Esophagus muscularis mucosa (tissue), 4 donors: ENCODE results near the gene ITFG2. TPM values are rescaled to one million over a fixed set of nuclear protein-coding genes. Genes with fewer than 3 reads are reported as not detected.

Experiments used
- DNase-seq: peaks from one replicate; pipeline ENCODE4 v3.0.0-alpha.2; 2017; ENCODE audit errors: extremely low spot score
- H3K27ac ChIP-seq, 4 donors: fragments of 200-600 bp; sonication (generic); replicated peaks in 1 of 4; 1 replicate in 3 of 4; 2 replicates in 1 of 4; pipeline ENCODE4 v1.5.1; 2016 to 2019; ENCODE audit warnings: mild to moderate bottlenecking in 1 of 4
- H3K27me3 ChIP-seq, 4 donors: fragments of 200-600 bp; sonication (generic); one replicate each; pipeline versions ENCODE4 v1.5.1 to v1.6.0; 2016 to 2019
- H3K36me3 ChIP-seq, 4 donors: fragments of 200-600 bp; sonication (generic); one replicate each; pipeline ENCODE4 v1.5.1; 2016 to 2019
- H3K4me1 ChIP-seq, 4 donors: fragments of 200-600 bp; sonication (generic); one replicate each; pipeline ENCODE4 v1.5.1; 2016 to 2019
- H3K4me3 ChIP-seq, 4 donors: fragments of 200-600 bp; sonication (generic); 1 replicate in 2 of 4; 2 replicates in 2 of 4; pipeline ENCODE4 v1.5.1; 2016 to 2019; ENCODE audit warnings: mild to moderate bottlenecking in 4 of 4, moderate library complexity in 1 of 4
- H3K9me3 ChIP-seq, 4 donors: fragments of 200-600 bp; sonication (generic); 1 replicate in 3 of 4; 2 replicates in 1 of 4; pipeline ENCODE4 v1.5.1; 2016 to 2019
- EP300 ChIP-seq: sonication (generic); formaldehyde crosslinking; IDR thresholded peaks from one replicate; pipeline ENCODE4 v1.6.1; 2017; ENCODE audit warnings: antibody characterized with exemption
- POLR2A ChIP-seq: fragments of 450-650 bp; IDR thresholded peaks from one replicate; pipeline ENCODE4 v1.6.1; 2017; ENCODE audit warnings: antibody characterized with exemption, moderate library complexity, mild to moderate bottlenecking, low read depth
- POLR2AphosphoS5 ChIP-seq, 2 donors: sonication (generic); formaldehyde crosslinking; IDR thresholded peaks; one replicate each; pipeline ENCODE4 v1.6.1; 2017; ENCODE audit warnings: antibody characterized with exemption in 2 of 2
- WGBS: methylation state at CpG from one replicate; pipeline ENCODE4 v1.1.5; 2018; 5-methylcytosine and 5-hydroxymethylcytosine counted together
- intact Hi-C: fragments of 100-400 bp; cut with DNase I; formaldehyde crosslinking; loops from one replicate; pipeline ENCODE4 v1.15.1; 2023
- total RNA-seq, 4 donors: library from RNA; depleted of rRNA; stranded (reverse); fragments of >200 nt; gene quantifications; one replicate each; pipeline versions ENCODE4 v1.1.0 to v1.2.1, GENCODE V29; 2016
- TF ChIP-seq, protein P1 (sequence below), 3 experiments: fragments of 200-600 bp in 2 of 3; fragments of 450-650 bp in 1 of 3; sonication (generic) in 2 of 3; IDR thresholded peaks; one replicate each; pipeline ENCODE4 v1.5.1; 2017 to 2019; ENCODE audit warnings: antibody characterized with exemption in 3 of 3, mild to moderate bottlenecking in 2 of 3, moderate library complexity in 1 of 3

Gene ITFG2
- total RNA-seq, 4 donors from 2014 or later, result 13.6 to 26.2 (median 21.8) TPM

DNA sequence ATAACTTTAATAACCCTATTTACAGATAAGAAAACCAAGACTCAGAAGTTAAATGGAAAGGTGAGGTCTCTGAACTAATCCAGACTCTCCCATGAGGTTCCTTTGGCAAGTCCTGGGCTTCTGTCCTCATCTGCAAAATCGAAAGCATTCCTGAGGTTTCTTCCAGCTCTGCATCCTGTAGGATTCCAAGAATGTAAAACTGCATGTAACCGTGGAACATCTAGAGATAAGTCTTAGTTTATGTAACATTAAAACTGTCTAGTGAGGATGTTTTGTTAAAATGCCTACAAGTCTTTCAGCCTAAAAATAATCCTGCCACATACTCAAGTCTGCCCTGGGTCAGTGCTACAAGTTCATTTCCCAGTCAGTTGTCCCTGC lies 7.3 kb upstream of the ITFG2 start:
- WGBS, result 33% methylated on average over 2 of the region's 2 CpGs
- peak overlapping the region in 1 of 4 donors; percentile 3 for H3K27ac ChIP-seq
- peaks cover 20 to 24% (median 23%) of the 10 kb centered on the region in 4 donors for H3K4me1 ChIP-seq
- H3K27me3 ChIP-seq, result no peaks in the 10 kb centered on the region
- no peaks in the 10 kb centered on the region for H3K9me3 ChIP-seq
- peaks cover 37 to 63% (median 58%) of the 10 kb centered on the region in 4 donors for H3K36me3 ChIP-seq
- DNase-seq, result no peak
- H3K4me3 ChIP-seq, result no peak overlapping the region
- intact Hi-C loops, result no loop called here
- TF ChIP-seq POLR2AphosphoS5 (IDR thresholded peaks at IDR 0.05) (no peak), EP300 (no peak), POLR2A (no peak)
- TF ChIP-seq, protein P1, sequence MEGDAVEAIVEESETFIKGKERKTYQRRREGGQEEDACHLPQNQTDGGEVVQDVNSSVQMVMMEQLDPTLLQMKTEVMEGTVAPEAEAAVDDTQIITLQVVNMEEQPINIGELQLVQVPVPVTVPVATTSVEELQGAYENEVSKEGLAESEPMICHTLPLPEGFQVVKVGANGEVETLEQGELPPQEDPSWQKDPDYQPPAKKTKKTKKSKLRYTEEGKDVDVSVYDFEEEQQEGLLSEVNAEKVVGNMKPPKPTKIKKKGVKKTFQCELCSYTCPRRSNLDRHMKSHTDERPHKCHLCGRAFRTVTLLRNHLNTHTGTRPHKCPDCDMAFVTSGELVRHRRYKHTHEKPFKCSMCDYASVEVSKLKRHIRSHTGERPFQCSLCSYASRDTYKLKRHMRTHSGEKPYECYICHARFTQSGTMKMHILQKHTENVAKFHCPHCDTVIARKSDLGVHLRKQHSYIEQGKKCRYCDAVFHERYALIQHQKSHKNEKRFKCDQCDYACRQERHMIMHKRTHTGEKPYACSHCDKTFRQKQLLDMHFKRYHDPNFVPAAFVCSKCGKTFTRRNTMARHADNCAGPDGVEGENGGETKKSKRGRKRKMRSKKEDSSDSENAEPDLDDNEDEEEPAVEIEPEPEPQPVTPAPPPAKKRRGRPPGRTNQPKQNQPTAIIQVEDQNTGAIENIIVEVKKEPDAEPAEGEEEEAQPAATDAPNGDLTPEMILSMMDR (IDR thresholded peaks at IDR 0.05), result no peak

GRCh38 chr12:2806700-2807099 lies 5.8 kb upstream of the ITFG2 start:
- H3K27ac ChIP-seq, result no peak overlapping the region
- intact Hi-C loops, result no loop called here
- TF ChIP-seq, protein P1 (IDR thresholded peaks at IDR 0.05), result no peak
- TF ChIP-seq POLR2A (no peak), EP300 (no peak), POLR2AphosphoS5 (IDR thresholded peaks at IDR 0.05) (no peak)
- H3K9me3 ChIP-seq, result no peaks in the 10 kb centered on the region
- peaks cover 22 to 47% (median 42%) of the 10 kb centered on the region in 4 donors for H3K36me3 ChIP-seq
- no peak overlapping the region for H3K4me3 ChIP-seq
- DNase-seq, result no peak
- no peaks in the 10 kb centered on the region for H3K27me3 ChIP-seq
- 88% methylated on average over 6 of the region's 6 CpGs for whole genome bisulfite sequencing
- H3K4me1 ChIP-seq, result peaks cover 15 to 19% (median 18%) of the 10 kb centered on the region in 4 donors

DNA sequence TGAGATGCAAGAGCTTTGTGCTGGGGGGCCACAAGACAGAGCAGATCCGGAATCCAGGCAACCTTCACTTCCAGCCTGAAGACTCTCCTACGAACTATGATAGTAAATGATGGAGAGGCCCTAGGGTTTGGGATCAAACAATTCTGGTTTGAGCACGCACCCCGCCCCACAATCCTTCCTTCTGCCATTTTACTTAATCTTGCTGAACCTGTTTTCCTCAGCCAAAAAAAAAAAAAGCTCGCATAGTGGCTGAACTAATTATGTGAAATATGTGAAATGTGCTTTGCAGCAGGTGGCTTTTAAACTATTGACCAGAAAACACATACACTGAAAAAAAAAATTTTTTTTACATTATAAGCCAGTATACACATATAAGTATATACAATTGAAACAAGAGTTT lies 667 bp upstream of the ITFG2 start:
- TF ChIP-seq EP300, result no peak
- no peak for TF ChIP-seq POLR2AphosphoS5 (IDR thresholded peaks at IDR 0.05)
- TF ChIP-seq, protein P1 (IDR thresholded peaks at IDR 0.05), result no peak
- no peak for TF ChIP-seq POLR2A
- H3K9me3 ChIP-seq, result no peaks in the 10 kb centered on the region
- peaks cover 0 to 21% (median 6%) of the 10 kb centered on the region in 4 donors for H3K36me3 ChIP-seq
- no peak for DNase-seq
- H3K27ac ChIP-seq, result peak overlapping the region in 3 of 4 donors; percentile 89 to 94 (median 89)
- peak overlapping the region; percentile 67 to 79 (median 70) for H3K4me3 ChIP-seq
- intact Hi-C loops, result no loop called here
- WGBS, result 82% methylated on average over 5 of the region's 5 CpGs
- no peaks in the 10 kb centered on the region for H3K27me3 ChIP-seq
- H3K4me1 ChIP-seq, result peaks cover 16 to 34% (median 27%) of the 10 kb centered on the region in 4 donors

- intact Hi-C loops, result no loop called here
- Histone ChIP-seq H3K27ac (peak overlapping the region; percentile 85 to 94 (median 89)), H3K27me3 (no peaks in the 10 kb centered on the region), H3K4me3 (peak overlapping the region; percentile 67 to 79 (median 70)), H3K4me1 (peaks cover 16 to 34% (median 27%) of the 10 kb centered on the region in 4 donors), H3K9me3 (no peaks in the 10 kb centered on the region), H3K36me3 (peaks cover 9 to 38% (median 23%) of the 10 kb centered on the region in 4 donors)
- TF ChIP-seq EP300 (no peak), POLR2A (no peak)
- TF ChIP-seq, protein P1 (IDR thresholded peaks at IDR 0.05), result peak; percentile 43 to 60 (median 59)
- 19% methylated on average over 10 of the region's 10 CpGs for WGBS
- DNase-seq, result no peak
Observed at GRCh38 chr12:2813214-2814185, 1.0 kb downstream of the ITFG2 start.
